Prostate gland (tissue), 2 donors: ENCODE data around the gene LPAR1. TPM values are rescaled to one million over a fixed set of nuclear protein-coding genes. Genes with fewer than 3 reads are reported as not detected.

Experiments used
- DNase-seq: peaks from one replicate; pipeline ENCODE4 v3.0.0-alpha.2; 2019; ENCODE audit warnings: low spot score
- H3K27ac ChIP-seq, 2 donors: fragments of 200-600 bp; sonication (generic); 2 replicates each; pipeline ENCODE4 v1.5.1; 2017 to 2019
- H3K27me3 ChIP-seq: fragments of 200-600 bp; sonication (generic); replicated peaks from 2 replicates; pipeline ENCODE4 v1.5.1; 2019; ENCODE audit not compliant: insufficient read depth
- H3K36me3 ChIP-seq, 2 donors: fragments of 200-600 bp; sonication (generic); 1 replicate in 1 of 2; 2 replicates in 1 of 2; pipeline versions ENCODE4 v1.5.1 to v1.8.1; 2017 to 2019
- H3K4me1 ChIP-seq: fragments of 200-600 bp; sonication (generic); replicated peaks from 2 replicates; pipeline ENCODE4 v1.5.1; 2019
- H3K4me3 ChIP-seq, 2 donors: fragments of 200-600 bp; sonication (generic); 2 replicates each; pipeline ENCODE4 v1.5.1; 2017 to 2019
- H3K9me3 ChIP-seq: fragments of 200-600 bp; sonication (generic); 2 replicates; pipeline ENCODE4 v1.5.1; 2017
- CTCF ChIP-seq, 4 experiments: fragments of 200-600 bp in 2 of 4; fragments of 450-650 bp in 2 of 4; sonication (generic) in 2 of 4; IDR thresholded peaks; 1 replicate in 3 of 4; 2 replicates in 1 of 4; pipeline ENCODE4 v1.5.1; 2016 to 2019; ENCODE audit warnings: antibody characterized with exemption in 4 of 4, mild to moderate bottlenecking in 2 of 4, moderate library complexity in 2 of 4
- POLR2A ChIP-seq: fragments of 450-650 bp; IDR thresholded peaks from one replicate; pipeline ENCODE4 v1.6.1; 2016; ENCODE audit warnings: antibody characterized with exemption, mild to moderate bottlenecking
- POLR2AphosphoS5 ChIP-seq: sonication (generic); formaldehyde crosslinking; IDR thresholded peaks from one replicate; pipeline ENCODE4 v1.6.1; 2017; ENCODE audit warnings: antibody characterized with exemption
- WGBS: methylation state at CpG from one replicate; pipeline ENCODE4 v1.1.5; 2018; 5-methylcytosine and 5-hydroxymethylcytosine counted together
- intact Hi-C: fragments of 100-400 bp; cut with DNase I; formaldehyde crosslinking; loops from one replicate; pipeline ENCODE4 v1.14.2; 2022
- total RNA-seq, 2 donors: library from RNA; depleted of rRNA; stranded (reverse); fragments of >200 nt; gene quantifications; one replicate each; pipeline ENCODE4 v1.1.0, GENCODE V29; 2016

LPAR1 gene
- total RNA-seq, 2 donors from 2014 or later: 10.8 to 29.2 TPM

GRCh38 chr9:111074395-111074794 lies 36.1 kb upstream of the LPAR1 start:
- Histone ChIP-seq H3K27ac (no peak overlapping the region), H3K9me3 (no peaks in the 10 kb centered on the region), H3K36me3 (no peaks in the 10 kb centered on the region), H3K4me1 (no peaks in the 10 kb centered on the region), H3K4me3 (no peak overlapping the region), H3K27me3 (no peaks in the 10 kb centered on the region)
- WGBS: 80% methylated on average over 3 of the region's 3 CpGs
- intact Hi-C loops: no loop called here
- TF ChIP-seq POLR2AphosphoS5 (no peak), POLR2A (no peak), CTCF (IDR thresholded peaks at IDR 0.05) (no peak)
- DNase-seq: no peak

- H3K9me3 ChIP-seq: no peaks in the 10 kb centered on the region
- H3K4me1 ChIP-seq: no peaks in the 10 kb centered on the region
- TF ChIP-seq CTCF (IDR thresholded peaks at IDR 0.05) (no peak), POLR2AphosphoS5 (no peak), POLR2A (no peak)
- no peaks in the 10 kb centered on the region for H3K27me3 ChIP-seq
- peak overlapping the region in 1 of 2 donors; percentile 39 for H3K27ac ChIP-seq
- no peak for DNase-seq
- intact Hi-C loops: no loop called here
- WGBS: 76% methylated on average over 2 of the region's 2 CpGs
- H3K36me3 ChIP-seq: no peaks in the 10 kb centered on the region
- no peak overlapping the region for H3K4me3 ChIP-seq
These were observed 30.9 kb upstream of the LPAR1 start for GRCh38 chr9:111069183-111069582.

- no peak for DNase-seq
- no peak for TF ChIP-seq POLR2AphosphoS5
- no peak for TF ChIP-seq POLR2A
- WGBS: 68% methylated on average over 4 of the region's 4 CpGs
These were observed 30.5 kb upstream of the LPAR1 start for GRCh38 chr9:111068771-111069170.

GRCh38 chr9:111068383-111068730 lies 30.1 kb upstream of the LPAR1 start:
- 68% methylated on average over 8 of the region's 8 CpGs for whole genome bisulfite sequencing
- TF ChIP-seq POLR2AphosphoS5 (no peak), POLR2A (no peak), CTCF (IDR thresholded peaks at IDR 0.05) (no peak)

More at GRCh38 chr9:111068771-111069170, 30.5 kb upstream of the LPAR1 start:
- intact Hi-C loops: no loop called here
- no peak overlapping the region for H3K4me3 ChIP-seq
- no peaks in the 10 kb centered on the region for H3K36me3 ChIP-seq
- no peaks in the 10 kb centered on the region for H3K4me1 ChIP-seq
- no peaks in the 10 kb centered on the region for H3K27me3 ChIP-seq
- peak overlapping the region in 1 of 2 donors; percentile 39 for H3K27ac ChIP-seq
- no peaks in the 10 kb centered on the region for H3K9me3 ChIP-seq

GRCh38 chr9:111066468-111066867 lies 28.2 kb upstream of the LPAR1 start:
- Histone ChIP-seq H3K4me1 (no peaks in the 10 kb centered on the region), H3K9me3 (no peaks in the 10 kb centered on the region), H3K27me3 (no peaks in the 10 kb centered on the region), H3K36me3 (no peaks in the 10 kb centered on the region), H3K4me3 (no peak overlapping the region), H3K27ac (no peak overlapping the region)
- intact Hi-C loops: no loop called here
- 20% methylated on average over 2 of the region's 2 CpGs for WGBS
- TF ChIP-seq POLR2AphosphoS5: no peak
- DNase-seq: no peak

More at GRCh38 chr9:111068383-111068730, 30.1 kb upstream of the LPAR1 start:
- intact Hi-C loops: no loop called here
- Histone ChIP-seq H3K27me3 (no peaks in the 10 kb centered on the region), H3K36me3 (no peaks in the 10 kb centered on the region), H3K27ac (peak overlapping the region in 1 of 2 donors; percentile 39), H3K4me1 (no peaks in the 10 kb centered on the region), H3K9me3 (no peaks in the 10 kb centered on the region), H3K4me3 (no peak overlapping the region)
- no peak for DNase-seq

- Histone ChIP-seq H3K27me3 (no peaks in the 10 kb centered on the region), H3K9me3 (no peaks in the 10 kb centered on the region), H3K36me3 (no peaks in the 10 kb centered on the region), H3K4me1 (no peaks in the 10 kb centered on the region), H3K4me3 (no peak overlapping the region), H3K27ac (no peak overlapping the region)
- DNase-seq: no peak
- TF ChIP-seq CTCF (IDR thresholded peaks at IDR 0.05): no peak
- no peak for TF ChIP-seq POLR2AphosphoS5
- no peak for TF ChIP-seq POLR2A
- intact Hi-C loops: no loop called here
- 79% methylated on average over 4 of the region's 4 CpGs for WGBS
These were observed 27.1 kb upstream of the LPAR1 start for GRCh38 chr9:111065414-111065813.
